ENCODE data around the gene CAMK2N1.
A peak's percentile ranks its signal among the peaks of the same experiment; 100 is the strongest.

- TF ChIP-seq CTCF (IDR thresholded peaks at IDR 0.05; ENCODE audit: low read depth, low read length) (peak; percentile 91), EZH2phosphoT487 (IDR thresholded peaks at IDR 0.05; ENCODE audit: low read depth) (no peak)
Measured at GRCh38 chr1:20493839-20494608, 8.0 kb upstream of the CAMK2N1 start.

Data from OCI-LY3 (cell line).